ENCODE measurements around the gene RHAG.
"Not testable (repeated sequence)": the region's sequence is repeated elsewhere in the genome, so short reads cannot be mapped to it uniquely, and the experiment has no call there.

RHAG gene

GRCh38 chr6:49636713-49637349, at the start of gene RHAG:
Gene RHAG (minus strand): TSS chr6:49636839. CDS start chr6:49636812, 27 bp downstream.
- no peak for DNase-seq

GRCh38 chr6:49676671-49677281, 40.1 kb upstream of the RHAG start:
- DNase-seq, result no peak

GRCh38 chr6:49675816-49676215, 39.2 kb upstream of the RHAG start:
- DNase-seq, result no peak

- peak; percentile 48 for DNase-seq
Measured at GRCh38 chr6:49668083-49668511, 31.5 kb upstream of the RHAG start.

GRCh38 chr6:49666930-49667757, 30.5 kb upstream of the RHAG start:
- DNase-seq, result no peak

GRCh38 chr6:49666480-49666879, 29.8 kb upstream of the RHAG start:
- DNase-seq, result no peak

GRCh38 chr6:49664817-49665216, 28.2 kb upstream of the RHAG start:
- DNase-seq, result no peak

GRCh38 chr6:49664054-49664453, 27.4 kb upstream of the RHAG start:
- not testable (repeated sequence) for DNase-seq

- DNase-seq, result no peak
Measured at GRCh38 chr6:49662892-49663261, 26.2 kb upstream of the RHAG start.

GRCh38 chr6:49662231-49662891, 25.7 kb upstream of the RHAG start:
- DNase-seq, result no peak

- no peak for DNase-seq
Measured at GRCh38 chr6:49653942-49654341, 17.3 kb upstream of the RHAG start.

GRCh38 chr6:49653438-49653837, 16.8 kb upstream of the RHAG start:
- no peak for DNase-seq

- no peak for DNase-seq
Measured at GRCh38 chr6:49651239-49651638, 14.6 kb upstream of the RHAG start.

- no peak for DNase-seq
Measured at GRCh38 chr6:49649988-49650387, 13.3 kb upstream of the RHAG start.

GRCh38 chr6:49648036-49648435, 11.4 kb upstream of the RHAG start:
- DNase-seq, result no peak

GRCh38 chr6:49647476-49647875, 10.8 kb upstream of the RHAG start:
- no peak for DNase-seq

- DNase-seq, result no peak
Measured at GRCh38 chr6:49646942-49647341, 10.3 kb upstream of the RHAG start.

GRCh38 chr6:49646130-49646824, 9.6 kb upstream of the RHAG start:
- DNase-seq, result no peak

- DNase-seq, result no peak
Measured at GRCh38 chr6:49645139-49645538, 8.5 kb upstream of the RHAG start.

- DNase-seq, result no peak
Measured at GRCh38 chr6:49639177-49639817, 2.7 kb upstream of the RHAG start.

GRCh38 chr6:49637350-49637731, 702 bp upstream of the RHAG start:
- no peak for DNase-seq

GRCh38 chr6:49635978-49636712, 494 bp downstream of the RHAG start:
- no peak for DNase-seq
